ENCODE data around the gene FAM98C. TPM values are rescaled to one million over a fixed set of nuclear protein-coding genes. Genes with fewer than 3 reads are reported as not detected.

Gene FAM98C
- total and polyA plus RNA-seq, 10 donors, result 18.0 to 27.4 (median 25.2) TPM

DNA sequence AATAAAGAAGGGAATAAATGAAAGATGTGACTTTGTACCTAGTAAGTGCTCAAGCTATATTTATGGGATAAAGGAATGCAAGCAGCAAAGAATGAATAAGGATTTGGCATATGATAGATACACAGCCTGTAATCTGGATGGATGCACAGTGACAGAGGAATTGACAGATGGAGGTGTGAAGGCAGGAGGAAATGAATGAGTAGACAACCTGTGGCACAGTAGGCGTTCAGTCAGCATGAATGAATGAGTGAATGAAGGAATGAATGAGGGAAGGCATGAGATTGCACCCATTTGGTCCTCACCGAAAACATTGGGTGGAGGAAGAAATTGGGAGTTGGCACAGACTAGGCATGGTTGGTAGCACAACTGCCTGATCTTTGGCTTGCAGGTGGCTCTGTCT is 33.3 kb upstream of the FAM98C start:
- no peak for DNase-seq
- no peak for TF ChIP-seq POLR2A (IDR thresholded peaks at IDR 0.05)
- TF ChIP-seq, protein P1, sequence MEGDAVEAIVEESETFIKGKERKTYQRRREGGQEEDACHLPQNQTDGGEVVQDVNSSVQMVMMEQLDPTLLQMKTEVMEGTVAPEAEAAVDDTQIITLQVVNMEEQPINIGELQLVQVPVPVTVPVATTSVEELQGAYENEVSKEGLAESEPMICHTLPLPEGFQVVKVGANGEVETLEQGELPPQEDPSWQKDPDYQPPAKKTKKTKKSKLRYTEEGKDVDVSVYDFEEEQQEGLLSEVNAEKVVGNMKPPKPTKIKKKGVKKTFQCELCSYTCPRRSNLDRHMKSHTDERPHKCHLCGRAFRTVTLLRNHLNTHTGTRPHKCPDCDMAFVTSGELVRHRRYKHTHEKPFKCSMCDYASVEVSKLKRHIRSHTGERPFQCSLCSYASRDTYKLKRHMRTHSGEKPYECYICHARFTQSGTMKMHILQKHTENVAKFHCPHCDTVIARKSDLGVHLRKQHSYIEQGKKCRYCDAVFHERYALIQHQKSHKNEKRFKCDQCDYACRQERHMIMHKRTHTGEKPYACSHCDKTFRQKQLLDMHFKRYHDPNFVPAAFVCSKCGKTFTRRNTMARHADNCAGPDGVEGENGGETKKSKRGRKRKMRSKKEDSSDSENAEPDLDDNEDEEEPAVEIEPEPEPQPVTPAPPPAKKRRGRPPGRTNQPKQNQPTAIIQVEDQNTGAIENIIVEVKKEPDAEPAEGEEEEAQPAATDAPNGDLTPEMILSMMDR (IDR thresholded peaks at IDR 0.05 in 8 of 11, conservative IDR thresholded peaks at IDR 0.05 in 3 of 11), result no peak
- no peak for TF ChIP-seq POLR2AphosphoS5 (IDR thresholded peaks at IDR 0.05)
- Histone ChIP-seq H3K4me3 (no peak overlapping the region), H3K27me3 (replicated peaks in 1 of 7) (peaks cover 0 to 36% (median 0%) of the 10 kb centered on the region in 7 donors), H3K4me1 (peaks cover 0 to 8% (median 4%) of the 10 kb centered on the region in 6 donors), H3K9me3 (no peaks in the 10 kb centered on the region), H3K27ac (no peak overlapping the region), H3K36me3 (no peaks in the 10 kb centered on the region)
- WGBS, 5 donors, result 86 to 92% (median 89%) methylated on average over 2 of the region's 2 CpGs
- intact Hi-C loops (cut with DNase I; ENCODE audit: low total_unique reads), result no loop called here

DNA sequence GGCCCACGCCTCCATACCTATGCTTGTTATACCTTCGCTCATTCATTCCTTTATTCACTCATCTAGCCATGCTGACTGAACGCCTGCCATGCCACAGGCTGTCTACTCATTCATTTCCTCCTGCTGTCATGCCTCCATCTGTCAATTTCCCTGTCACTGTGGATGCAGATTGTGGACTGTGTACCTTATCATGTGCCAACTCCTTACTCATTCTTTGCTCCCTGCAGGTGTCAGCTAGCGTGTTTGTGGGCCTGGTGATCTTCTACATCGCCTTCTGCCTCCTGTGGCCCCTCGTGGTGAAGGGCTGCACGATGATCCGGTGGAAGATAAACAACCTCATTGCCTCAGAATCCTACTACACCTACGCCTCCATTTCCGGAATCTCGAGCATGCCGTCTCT is 32.6 kb upstream of the FAM98C start:
- Histone ChIP-seq H3K27me3 (replicated peaks in 1 of 7) (peaks cover 0 to 31% (median 0%) of the 10 kb centered on the region in 7 donors), H3K27ac (no peak overlapping the region), H3K4me3 (no peak overlapping the region), H3K9me3 (no peaks in the 10 kb centered on the region), H3K4me1 (peaks cover under 1 to 12% (median 6%) of the 10 kb centered on the region in 6 donors), H3K36me3 (no peaks in the 10 kb centered on the region)
- no peak for DNase-seq
- TF ChIP-seq POLR2A (IDR thresholded peaks at IDR 0.05), result no peak
- TF ChIP-seq, protein P1 (IDR thresholded peaks at IDR 0.05 in 8 of 11, conservative IDR thresholded peaks at IDR 0.05 in 3 of 11), result no peak
- TF ChIP-seq POLR2AphosphoS5 (IDR thresholded peaks at IDR 0.05), result no peak
- intact Hi-C loops (cut with DNase I; ENCODE audit: low total_unique reads), result loop anchor here (5.0 kb wide), 1 partner anchor 33 kb away; the partner anchor contains the start of gene CATSPERG
- 69 to 79% (median 73%) methylated on average over 12 of the region's 12 CpGs for WGBS, 5 donors

DNA sequence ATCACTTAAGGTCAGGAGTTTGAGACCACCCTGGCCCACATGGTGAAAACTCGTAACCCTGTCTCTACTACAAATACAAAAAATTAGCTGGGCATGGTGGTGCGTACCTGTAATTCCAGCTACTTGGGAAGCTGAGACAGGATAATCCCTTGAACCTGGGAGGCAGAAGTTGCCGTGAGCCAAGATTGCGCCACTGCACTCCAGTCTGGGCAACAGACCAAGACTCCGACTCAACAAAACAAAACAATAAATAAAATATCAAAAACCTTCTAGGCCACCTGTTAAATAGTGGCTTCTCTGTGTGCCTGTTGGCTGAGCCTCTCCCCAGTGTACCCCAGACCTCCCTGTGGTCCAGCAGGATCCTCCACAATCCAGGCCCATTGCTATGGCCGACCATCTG is 31.8 kb upstream of the FAM98C start:
- Histone ChIP-seq H3K4me3 (no peak overlapping the region), H3K27ac (no peak overlapping the region), H3K4me1 (peaks cover 8 to 19% (median 14%) of the 10 kb centered on the region in 6 donors), H3K9me3 (no peaks in the 10 kb centered on the region), H3K27me3 (replicated peaks in 1 of 7) (peaks cover 0 to 25% (median 0%) of the 10 kb centered on the region in 7 donors), H3K36me3 (peaks cover 0 to 2% (median under 1%) of the 10 kb centered on the region in 6 donors)
- TF ChIP-seq, protein P1 (IDR thresholded peaks at IDR 0.05 in 8 of 11, conservative IDR thresholded peaks at IDR 0.05 in 3 of 11), result no peak
- no peak for TF ChIP-seq POLR2A (IDR thresholded peaks at IDR 0.05)
- TF ChIP-seq POLR2AphosphoS5 (IDR thresholded peaks at IDR 0.05), result no peak
- 76 to 90% (median 81%) methylated on average over 6 of the region's 6 CpGs for WGBS, 5 donors
- intact Hi-C loops (cut with DNase I; ENCODE audit: low total_unique reads), result loop anchor here (5.0 kb wide), 1 partner anchor 34 kb away; the partner anchor contains the start of gene CATSPERG
- no peak for DNase-seq

DNA sequence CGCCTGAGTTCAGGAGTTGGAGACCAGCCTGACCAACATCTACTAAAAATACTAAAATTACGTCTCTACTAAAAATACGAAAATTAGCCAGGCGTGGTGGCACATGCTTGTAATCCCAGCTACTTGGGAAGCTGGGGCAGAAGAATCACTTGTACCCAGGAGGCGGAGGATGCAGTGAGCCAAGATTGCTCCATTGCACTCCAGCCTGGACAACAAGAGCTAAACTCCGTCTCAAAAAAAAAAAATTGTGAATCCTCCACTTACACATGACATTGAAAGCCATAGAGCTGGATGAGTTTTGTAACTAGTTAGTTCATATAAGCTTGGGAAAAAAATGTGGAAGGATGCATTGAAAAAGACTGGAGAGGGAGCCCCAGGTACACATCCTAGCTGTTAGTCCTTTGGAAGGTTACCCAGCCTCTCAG is 29.0 kb upstream of the FAM98C start:
- no peak for TF ChIP-seq POLR2AphosphoS5 (IDR thresholded peaks at IDR 0.05)
- no peak for TF ChIP-seq POLR2A (IDR thresholded peaks at IDR 0.05)
- TF ChIP-seq, protein P1 (IDR thresholded peaks at IDR 0.05 in 8 of 11, conservative IDR thresholded peaks at IDR 0.05 in 3 of 11), result no peak
- Histone ChIP-seq H3K4me3 (peak overlapping the region in 7 of 8 donors; percentile 10 to 92 (median 83)), H3K4me1 (peaks cover 12 to 40% (median 26%) of the 10 kb centered on the region in 6 donors), H3K27ac (peak overlapping the region; percentile 84 to 97 (median 92)), H3K36me3 (peaks cover 0 to 30% (median 16%) of the 10 kb centered on the region in 6 donors), H3K27me3 (replicated peaks in 1 of 7) (peaks cover 0 to 3% (median 0%) of the 10 kb centered on the region in 7 donors), H3K9me3 (no peaks in the 10 kb centered on the region)
- intact Hi-C loops (cut with DNase I; ENCODE audit: low total_unique reads), result loop anchor here (5.0 kb wide), 1 partner anchor 37 kb away; the partner anchor contains the start of gene CATSPERG
- WGBS, 5 donors, result 72 to 83% (median 76%) methylated on average over 6 of the region's 6 CpGs
- DNase-seq, result no peak

Measured in spleen (tissue), 11 donors.